Measurements from ENCODE around the gene RAB3GAP2. TPM values are rescaled to one million over a fixed set of nuclear protein-coding genes. Genes with fewer than 3 reads are reported as not detected.

RAB3GAP2 gene
- total RNA-seq, 6 experiments from 2014 or later, result 13.3 to 20.4 (median 18.4) TPM

DNA sequence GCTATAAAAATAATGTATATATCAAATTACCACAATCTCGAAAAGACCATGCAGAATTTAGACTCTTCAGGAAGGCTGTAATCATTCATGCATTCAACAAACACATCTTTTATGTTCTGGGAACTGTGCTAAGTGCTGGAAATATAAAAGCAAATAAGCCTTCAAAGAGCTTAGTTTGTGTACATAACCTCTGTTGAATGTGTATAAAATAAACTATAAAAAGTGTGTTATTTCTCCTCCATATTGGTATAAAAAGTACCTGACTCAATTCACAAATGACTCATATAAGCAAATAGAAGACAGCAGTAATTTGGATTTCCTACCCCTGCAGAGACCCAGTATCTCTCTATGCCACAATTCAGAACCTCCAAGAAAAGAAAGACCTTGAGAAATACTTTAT lies 36.8 kb downstream of the RAB3GAP2 start:
- intact Hi-C loops (cut with DNase I), result no loop called here
- TF ChIP-seq, protein P1, sequence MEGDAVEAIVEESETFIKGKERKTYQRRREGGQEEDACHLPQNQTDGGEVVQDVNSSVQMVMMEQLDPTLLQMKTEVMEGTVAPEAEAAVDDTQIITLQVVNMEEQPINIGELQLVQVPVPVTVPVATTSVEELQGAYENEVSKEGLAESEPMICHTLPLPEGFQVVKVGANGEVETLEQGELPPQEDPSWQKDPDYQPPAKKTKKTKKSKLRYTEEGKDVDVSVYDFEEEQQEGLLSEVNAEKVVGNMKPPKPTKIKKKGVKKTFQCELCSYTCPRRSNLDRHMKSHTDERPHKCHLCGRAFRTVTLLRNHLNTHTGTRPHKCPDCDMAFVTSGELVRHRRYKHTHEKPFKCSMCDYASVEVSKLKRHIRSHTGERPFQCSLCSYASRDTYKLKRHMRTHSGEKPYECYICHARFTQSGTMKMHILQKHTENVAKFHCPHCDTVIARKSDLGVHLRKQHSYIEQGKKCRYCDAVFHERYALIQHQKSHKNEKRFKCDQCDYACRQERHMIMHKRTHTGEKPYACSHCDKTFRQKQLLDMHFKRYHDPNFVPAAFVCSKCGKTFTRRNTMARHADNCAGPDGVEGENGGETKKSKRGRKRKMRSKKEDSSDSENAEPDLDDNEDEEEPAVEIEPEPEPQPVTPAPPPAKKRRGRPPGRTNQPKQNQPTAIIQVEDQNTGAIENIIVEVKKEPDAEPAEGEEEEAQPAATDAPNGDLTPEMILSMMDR (IDR thresholded peaks at IDR 0.05), result no peak
- Histone ChIP-seq H3K27ac (no peak overlapping the region), H3K36me3 (no peaks in the 10 kb centered on the region), H3K4me3 (no peak overlapping the region), H3K9me3 (no peaks in the 10 kb centered on the region), H3K27me3 (no peaks in the 10 kb centered on the region), H3K4me1 (no peaks in the 10 kb centered on the region)
- ATAC-seq, result peak in 1 of 4 donors; percentile 64
- DNase-seq, result no peak
- WGBS (ENCODE audit: insufficient coverage, low coverage, low lambda C conversion rate, missing lambda C conversion rate), result 88% methylated on average over 1 of the region's 1 CpG

- H3K27me3 ChIP-seq, result no peaks in the 10 kb centered on the region
- no peaks in the 10 kb centered on the region for H3K9me3 ChIP-seq
- H3K36me3 ChIP-seq, result no peaks in the 10 kb centered on the region
- H3K27ac ChIP-seq, result no peak overlapping the region
- intact Hi-C loops (cut with DNase I), result no loop called here
- no peaks in the 10 kb centered on the region for H3K4me1 ChIP-seq
- 100% methylated on average over 3 of the region's 3 CpGs for WGBS (ENCODE audit: insufficient coverage, low coverage, low lambda C conversion rate, missing lambda C conversion rate)
- no peak overlapping the region for H3K4me3 ChIP-seq
- DNase-seq (no peak), ATAC-seq (no peak)
- TF ChIP-seq POLR2A (IDR thresholded peaks at IDR 0.05), result no peak
- TF ChIP-seq, protein P1 (IDR thresholded peaks at IDR 0.05), result no peak
Measured at GRCh38 chr1:220233927-220234326, 38.3 kb downstream of the RAB3GAP2 start.

- 91% methylated on average over 2 of the region's 2 CpGs for WGBS (ENCODE audit: insufficient coverage, low coverage, low lambda C conversion rate, missing lambda C conversion rate)
- ATAC-seq (no peak), DNase-seq (no peak)
- Histone ChIP-seq H3K4me1 (no peaks in the 10 kb centered on the region), H3K36me3 (peaks cover 0 to 3% (median 0%) of the 10 kb centered on the region in 4 donors), H3K27me3 (no peaks in the 10 kb centered on the region), H3K27ac (no peak overlapping the region), H3K4me3 (no peak overlapping the region), H3K9me3 (no peaks in the 10 kb centered on the region)
- TF ChIP-seq, protein P1 (IDR thresholded peaks at IDR 0.05), result no peak
- no peak for TF ChIP-seq POLR2A (IDR thresholded peaks at IDR 0.05)
- intact Hi-C loops (cut with DNase I), result loop anchor here in 1 of 2 donors (10.0 kb wide), 1 partner anchor 55 kb away; no protein-coding TSS in a partner anchor
Measured at GRCh38 chr1:220229771-220230170, 42.5 kb downstream of the RAB3GAP2 start.

GRCh38 chr1:220227393-220227792 lies 44.9 kb downstream of the RAB3GAP2 start:
- Histone ChIP-seq H3K4me1 (no peaks in the 10 kb centered on the region), H3K9me3 (no peaks in the 10 kb centered on the region), H3K27me3 (no peaks in the 10 kb centered on the region), H3K36me3 (peaks cover 0 to 3% (median 0%) of the 10 kb centered on the region in 4 donors), H3K27ac (no peak overlapping the region), H3K4me3 (no peak overlapping the region)
- 65% methylated on average over 4 of the region's 4 CpGs for WGBS (ENCODE audit: insufficient coverage, low coverage, low lambda C conversion rate, missing lambda C conversion rate)
- ATAC-seq (peak in 1 of 4 donors; percentile 24), DNase-seq (no peak)
- intact Hi-C loops (cut with DNase I), result loop anchor here in 1 of 2 donors (10.0 kb wide), 1 partner anchor 57 kb away; no protein-coding TSS in a partner anchor
- no peak for TF ChIP-seq POLR2A (IDR thresholded peaks at IDR 0.05)

- Histone ChIP-seq H3K9me3 (no peaks in the 10 kb centered on the region), H3K4me3 (no peak overlapping the region), H3K27me3 (no peaks in the 10 kb centered on the region), H3K36me3 (peaks cover 0 to 3% (median 0%) of the 10 kb centered on the region in 4 donors), H3K4me1 (no peaks in the 10 kb centered on the region), H3K27ac (no peak overlapping the region)
- DNase-seq (no peak), ATAC-seq (no peak)
- WGBS (ENCODE audit: insufficient coverage, low coverage, low lambda C conversion rate, missing lambda C conversion rate), result 83% methylated on average over 3 of the region's 3 CpGs
- TF ChIP-seq, protein P1 (IDR thresholded peaks at IDR 0.05), result no peak
- no peak for TF ChIP-seq POLR2A (IDR thresholded peaks at IDR 0.05)
- intact Hi-C loops (cut with DNase I), result loop anchor here in 1 of 2 donors (10.0 kb wide), 1 partner anchor 58 kb away; no protein-coding TSS in a partner anchor
Measured at GRCh38 chr1:220226752-220227151, 45.5 kb downstream of the RAB3GAP2 start.

Data from right lobe of liver (tissue), 6 donors.